CD4-positive, alpha-beta T cell treated with Interleukin-6 for 4 hours (primary cell): ENCODE measurements around the gene EFCAB6.

Experiments
- DNase-seq: peaks from one replicate; pipeline ENCODE4 v3.0.0-alpha.2; 2020; ENCODE audit warnings: mixed read lengths

EFCAB6 gene

DNA sequence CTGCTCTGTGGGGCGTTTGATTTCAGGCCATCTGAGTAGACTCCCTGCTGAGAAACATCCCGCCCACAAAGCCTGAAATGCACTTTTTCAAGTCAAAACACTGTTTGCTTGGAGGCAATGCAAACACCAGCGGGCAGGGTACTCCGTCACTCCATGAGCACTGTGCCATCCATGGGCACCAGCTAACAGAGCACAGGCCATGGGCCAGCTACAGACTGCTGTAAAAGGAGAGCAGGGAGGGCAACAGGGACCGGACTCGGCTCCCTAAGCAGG, 16.6 kb upstream of the EFCAB6 start:
- DNase-seq: no peak

DNA sequence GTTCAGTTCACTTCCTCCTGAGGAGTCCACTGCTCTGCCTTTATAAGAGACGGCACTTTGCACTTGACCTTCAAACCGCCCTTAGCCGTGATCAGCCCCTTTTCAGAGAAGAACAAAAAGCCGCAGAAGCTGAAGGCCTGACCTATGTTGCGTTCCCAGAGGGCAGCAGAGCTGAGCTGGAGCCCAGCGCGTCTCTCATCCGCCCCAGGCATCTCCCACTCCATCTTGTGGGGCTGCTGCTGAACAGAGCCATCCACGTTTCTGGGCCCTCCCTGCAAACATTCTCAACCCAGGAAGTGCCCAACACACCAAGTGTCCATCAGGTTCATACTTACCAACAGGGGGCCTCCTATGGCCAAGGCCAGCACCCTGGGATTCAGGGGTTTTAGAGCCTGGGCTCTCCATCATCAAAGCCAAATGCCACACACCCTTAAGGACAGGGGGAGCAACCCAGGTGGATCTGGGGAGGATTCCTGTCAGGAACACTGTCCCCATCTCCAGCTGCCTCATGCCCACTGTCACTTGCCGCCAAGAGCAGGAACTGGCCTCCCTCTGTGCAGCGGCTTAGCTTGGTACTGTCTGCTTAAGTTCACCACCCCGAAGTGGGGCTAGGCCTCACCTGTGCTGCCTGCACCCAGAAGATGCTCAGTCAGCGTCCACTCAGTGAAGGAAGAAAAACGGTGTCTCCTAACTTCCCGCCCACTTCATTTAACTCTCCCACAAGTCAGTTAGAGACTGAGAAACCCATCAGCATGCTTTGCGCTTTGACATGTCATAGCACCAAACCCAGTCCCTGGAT, 16.0 kb upstream of the EFCAB6 start:
- no peak for DNase-seq

DNA sequence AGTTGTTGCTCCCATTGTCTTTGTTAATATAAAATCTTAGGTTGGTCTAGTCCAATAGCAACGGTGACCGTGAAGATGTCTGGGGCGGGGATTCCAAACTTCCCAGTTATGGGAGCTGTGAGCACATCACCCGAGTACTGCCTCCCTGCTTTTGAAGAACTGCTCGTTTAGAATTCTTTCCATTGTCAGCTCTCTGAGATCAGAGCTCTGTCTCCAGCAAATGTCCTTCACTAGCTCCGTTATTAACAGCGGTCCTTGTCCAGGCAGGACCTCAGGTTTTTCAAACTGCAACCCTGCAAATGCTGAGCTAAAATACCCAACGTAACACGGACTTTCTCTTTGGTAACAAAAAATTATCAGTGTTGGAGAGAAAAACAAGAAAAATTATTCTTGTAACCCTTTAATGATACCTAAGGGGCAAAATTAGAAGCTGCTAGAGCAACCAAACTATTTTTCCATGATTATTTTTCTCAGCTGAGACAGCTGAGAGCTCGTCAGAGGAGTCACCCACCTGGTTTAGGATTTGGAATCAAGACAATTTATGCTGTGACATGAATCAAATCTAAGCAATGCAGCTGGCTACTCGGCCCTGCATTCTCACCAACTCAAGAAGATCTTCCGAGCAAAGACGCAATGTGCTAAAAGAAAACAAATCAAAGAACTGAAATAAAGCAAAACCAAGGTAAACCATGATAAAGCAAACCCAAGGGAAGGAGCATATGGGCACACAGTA, 15.1 kb upstream of the EFCAB6 start:
- no peak for DNase-seq

DNA sequence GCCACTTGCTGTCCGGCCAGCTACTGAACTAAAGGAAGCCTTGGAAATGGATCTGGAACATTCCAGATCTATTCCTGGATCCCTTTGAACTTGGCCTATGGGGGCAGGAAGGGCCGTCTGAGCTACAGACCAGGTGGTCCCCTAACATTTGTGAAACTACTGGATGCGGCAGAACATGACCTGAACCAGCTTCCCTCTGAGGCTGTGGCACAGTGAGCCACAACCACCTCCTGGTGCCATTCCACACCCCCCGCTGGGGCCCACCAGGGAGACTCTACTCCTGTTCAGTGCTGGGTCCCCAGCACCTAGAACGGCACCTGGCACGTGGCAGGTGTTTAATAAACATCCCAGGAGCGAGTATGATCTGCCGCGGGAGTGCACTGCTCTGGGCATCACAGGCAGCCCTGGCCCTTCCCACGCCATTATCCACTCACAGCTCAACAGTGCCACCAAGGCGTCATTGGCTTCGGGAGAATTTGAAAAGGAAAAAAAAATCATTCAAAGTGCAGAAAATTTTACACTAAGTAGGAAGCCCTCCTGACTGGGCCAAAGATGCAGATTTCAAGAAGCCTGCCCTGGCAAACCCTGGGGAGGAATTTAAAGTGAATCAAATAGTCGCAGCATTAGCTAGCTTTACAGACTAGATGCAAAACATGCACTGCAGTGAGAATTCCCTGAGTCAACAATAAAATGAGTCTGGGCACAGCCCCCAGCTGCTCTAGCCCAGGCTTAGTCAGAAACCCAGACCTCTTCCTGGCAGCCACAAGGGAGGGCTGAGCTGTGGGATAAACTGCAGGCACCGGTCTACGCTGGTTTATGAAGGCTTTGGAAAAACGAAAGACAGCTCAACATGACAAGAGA, 14.3 kb upstream of the EFCAB6 start:
- DNase-seq: no peak

DNA sequence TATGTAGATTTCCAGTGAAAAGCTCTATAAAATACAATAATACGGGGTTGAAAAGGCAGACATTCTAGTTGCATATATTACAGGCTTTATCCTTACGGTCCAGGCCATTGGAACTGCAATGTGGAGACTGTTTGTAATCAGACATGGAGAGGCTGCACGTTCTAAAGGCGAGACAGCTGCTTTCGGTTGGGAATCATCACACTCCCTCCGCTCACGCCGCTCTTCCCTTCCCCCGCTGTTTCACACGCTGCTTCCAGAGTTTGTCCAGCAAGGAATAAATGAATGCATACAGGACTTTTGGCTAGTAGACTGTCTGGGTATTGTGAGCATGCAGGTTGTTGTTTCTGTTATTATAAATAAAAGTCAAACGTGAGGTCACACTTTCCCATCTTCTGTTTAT, 13.5 kb upstream of the EFCAB6 start:
- no peak for DNase-seq

DNA sequence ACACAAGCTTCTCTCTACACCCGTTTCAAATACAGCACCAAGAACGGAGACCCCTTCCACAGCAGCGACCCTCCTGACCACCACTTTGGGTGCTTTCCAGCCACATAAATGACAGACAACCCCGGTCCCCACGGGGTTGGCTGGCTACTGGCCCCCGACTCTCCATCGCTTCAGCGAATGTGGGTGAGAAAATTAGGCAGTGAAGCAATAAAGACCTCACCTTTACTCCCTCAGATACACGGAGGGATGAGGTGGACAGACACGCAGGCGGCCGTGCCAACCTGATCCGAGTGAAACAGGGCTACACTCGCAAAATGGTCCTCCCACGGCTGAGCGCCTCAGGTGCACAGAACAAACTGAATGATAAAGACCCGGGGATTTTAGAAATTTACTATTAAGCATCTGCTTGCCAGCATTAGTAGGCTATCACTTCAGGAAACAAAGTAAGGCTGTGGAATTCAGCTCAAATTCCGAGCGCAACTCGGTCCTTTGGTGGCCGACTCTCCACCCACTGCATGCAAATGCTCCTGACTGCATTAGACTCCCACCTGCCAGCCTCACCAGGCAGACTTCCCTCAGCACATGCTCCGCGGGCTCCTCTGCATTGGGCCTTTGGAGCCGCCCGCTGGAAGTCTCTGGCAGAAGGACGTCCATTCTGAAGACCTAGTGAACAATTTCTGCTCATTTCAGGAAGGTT, 12.8 kb upstream of the EFCAB6 start:
- no peak for DNase-seq

DNA sequence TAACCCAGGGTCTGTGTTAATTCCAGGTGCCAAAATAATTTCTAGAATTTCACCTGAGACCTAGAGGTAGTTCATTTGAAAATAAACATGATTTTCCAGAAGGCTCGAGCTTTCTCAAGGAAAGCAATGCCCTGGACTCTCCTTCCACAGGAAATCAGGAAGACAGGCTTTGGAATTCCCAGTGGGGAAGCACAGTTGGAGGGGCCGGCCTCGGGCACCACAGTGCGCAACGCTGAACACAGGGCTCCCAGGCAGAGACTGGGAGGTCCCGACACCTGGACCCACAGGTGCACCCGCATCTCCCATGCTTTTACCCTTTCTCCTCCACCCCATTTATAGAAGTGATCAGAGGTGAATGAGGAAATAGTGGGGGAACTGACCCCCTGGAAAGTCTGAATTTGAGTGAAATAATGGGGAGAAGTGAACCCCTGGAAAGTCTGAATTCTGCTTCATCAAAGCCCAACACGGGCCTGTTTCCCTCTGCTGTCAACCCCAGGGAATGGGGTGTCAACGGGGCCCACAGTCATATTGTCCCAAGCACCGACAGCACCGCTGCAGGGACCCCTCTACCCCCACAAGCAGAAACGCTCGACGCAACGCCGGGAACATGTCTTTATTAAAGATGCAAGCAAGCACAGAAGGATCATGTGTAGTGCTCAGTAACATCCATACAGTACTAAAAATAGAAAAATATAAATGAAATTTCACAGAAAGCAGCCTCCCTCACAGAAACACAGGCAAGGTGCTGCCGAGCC, 12.0 kb upstream of the EFCAB6 start:
- DNase-seq: no peak

DNA sequence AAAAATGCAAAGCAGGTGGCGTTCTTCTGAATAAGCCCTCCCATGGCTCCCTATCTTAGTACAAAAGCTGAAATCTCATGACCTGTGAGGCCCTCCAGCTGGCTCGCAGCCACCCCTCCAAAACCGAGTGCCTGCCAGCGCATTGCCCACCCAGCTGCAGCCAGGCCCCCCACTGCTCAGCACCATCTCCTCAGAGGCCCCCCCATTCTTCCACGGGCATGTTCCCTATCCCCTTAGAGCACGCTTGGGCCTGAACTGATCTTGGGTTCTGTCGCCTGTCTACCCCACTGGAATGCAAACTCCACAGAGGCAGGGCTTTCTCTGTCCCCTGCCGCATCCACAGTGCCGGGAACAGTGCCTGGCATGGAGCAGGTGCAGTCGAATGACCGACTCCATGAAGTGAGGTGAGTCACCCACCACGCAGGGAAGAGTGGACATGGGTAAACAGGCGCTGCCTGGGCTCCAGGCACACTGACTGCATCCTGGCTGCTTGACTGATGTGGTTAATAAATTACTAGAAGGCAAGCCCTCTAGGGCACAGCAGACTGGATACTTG, 11.3 kb upstream of the EFCAB6 start:
- DNase-seq: no peak

DNA sequence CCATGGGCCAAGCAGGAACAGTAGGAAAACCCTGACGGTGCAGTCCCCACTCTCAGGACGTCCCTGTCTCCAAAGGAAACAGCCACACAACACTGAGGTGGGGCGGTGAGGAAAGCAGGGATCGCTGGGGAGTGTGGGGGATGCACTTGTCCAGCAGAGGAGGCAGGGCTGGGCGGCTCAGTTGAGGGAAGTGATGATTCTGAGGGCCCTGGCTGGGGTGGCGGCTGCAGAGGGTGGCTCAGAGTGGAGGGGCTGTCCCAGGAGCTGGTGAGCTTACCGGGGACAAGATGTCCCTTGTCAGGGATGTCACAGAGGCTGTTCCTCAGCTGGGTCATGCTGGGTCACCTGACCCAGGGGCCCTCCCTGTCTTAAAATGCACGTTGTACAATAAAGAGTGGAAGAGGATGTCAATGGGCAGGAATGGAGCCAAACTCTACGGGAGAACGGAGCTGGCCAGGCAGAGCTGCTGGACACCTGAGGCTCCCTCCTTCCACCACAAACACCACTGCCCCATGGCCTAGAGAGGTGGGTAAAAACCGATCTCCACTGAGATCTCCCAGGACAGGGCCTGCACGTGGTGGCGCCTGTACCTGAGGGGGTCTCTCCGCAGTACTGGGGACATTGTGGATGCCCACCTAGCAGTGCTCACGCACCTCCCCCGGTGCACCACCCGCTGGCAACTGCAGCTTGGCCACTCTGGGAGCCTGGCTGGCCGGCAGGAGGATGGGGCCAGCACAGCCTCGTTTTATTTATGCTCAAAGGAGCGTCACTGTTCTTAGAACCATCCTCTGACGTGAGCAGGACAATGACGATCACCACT, 9.7 kb upstream of the EFCAB6 start:
- no peak for DNase-seq

DNA sequence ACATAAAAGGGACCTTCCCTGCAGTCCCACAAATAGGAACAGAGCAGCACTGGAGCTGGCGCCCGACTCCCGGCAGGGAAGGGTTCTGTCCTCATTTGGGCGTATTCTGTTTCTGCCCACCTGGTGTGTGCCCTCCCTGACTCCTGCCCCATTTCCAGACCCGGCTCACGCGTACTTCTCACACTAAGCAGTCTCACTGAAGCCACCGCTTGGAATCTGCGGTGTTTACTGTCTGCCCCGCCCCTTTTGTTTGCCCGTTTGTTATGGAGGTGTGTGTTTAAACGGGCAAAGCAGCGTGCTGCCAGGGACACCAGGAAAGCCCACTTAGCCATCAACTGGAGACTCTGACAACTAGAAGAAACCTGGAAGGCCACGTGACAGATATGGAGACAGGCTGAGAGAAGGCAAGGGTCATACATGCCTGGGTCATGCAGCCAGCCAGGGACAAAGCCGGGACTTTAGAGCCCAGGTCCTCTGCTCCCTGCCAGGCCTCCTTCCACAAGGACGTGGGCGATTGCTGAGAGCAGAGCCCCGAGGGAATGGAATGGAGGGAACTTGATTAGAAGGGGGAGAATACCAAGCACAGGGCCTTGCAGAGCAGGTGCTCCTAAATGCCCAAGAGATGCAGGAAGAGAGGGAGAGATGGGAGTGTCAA, 8.7 kb upstream of the EFCAB6 start:
- no peak for DNase-seq

DNA sequence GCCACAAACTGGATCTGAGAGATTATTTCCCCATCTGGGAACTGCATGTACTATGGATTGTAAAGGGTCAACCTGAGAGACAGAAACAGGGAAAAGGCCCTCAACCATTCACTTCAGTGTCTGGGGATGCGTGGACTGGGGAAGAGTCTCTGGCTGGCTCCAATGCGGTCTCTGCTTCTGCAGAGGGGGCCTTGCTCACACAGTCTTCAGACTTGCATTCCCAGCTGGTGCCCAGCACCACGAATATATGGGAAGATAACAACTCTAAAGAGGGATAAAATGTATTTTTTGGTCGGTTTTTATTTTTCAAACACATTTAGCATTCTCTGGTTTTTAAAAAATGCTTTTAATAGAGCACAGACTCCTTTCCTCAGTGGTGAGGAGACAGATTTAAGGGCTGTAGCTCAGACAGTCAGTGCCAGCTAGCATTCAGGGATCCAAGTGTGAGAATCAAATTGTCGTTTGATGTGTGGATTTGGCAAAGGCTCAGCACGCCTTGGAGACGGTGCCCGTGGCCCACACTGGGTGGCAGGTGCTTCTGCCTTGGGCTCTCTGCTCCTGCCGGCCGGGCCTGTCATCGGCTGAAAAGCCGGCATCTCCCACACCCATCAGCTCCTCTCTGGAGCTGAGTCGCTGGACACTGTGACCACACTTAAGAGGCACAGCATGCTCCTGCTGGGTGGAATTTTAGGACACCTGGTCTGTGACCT, 8.0 kb upstream of the EFCAB6 start:
- no peak for DNase-seq

DNA sequence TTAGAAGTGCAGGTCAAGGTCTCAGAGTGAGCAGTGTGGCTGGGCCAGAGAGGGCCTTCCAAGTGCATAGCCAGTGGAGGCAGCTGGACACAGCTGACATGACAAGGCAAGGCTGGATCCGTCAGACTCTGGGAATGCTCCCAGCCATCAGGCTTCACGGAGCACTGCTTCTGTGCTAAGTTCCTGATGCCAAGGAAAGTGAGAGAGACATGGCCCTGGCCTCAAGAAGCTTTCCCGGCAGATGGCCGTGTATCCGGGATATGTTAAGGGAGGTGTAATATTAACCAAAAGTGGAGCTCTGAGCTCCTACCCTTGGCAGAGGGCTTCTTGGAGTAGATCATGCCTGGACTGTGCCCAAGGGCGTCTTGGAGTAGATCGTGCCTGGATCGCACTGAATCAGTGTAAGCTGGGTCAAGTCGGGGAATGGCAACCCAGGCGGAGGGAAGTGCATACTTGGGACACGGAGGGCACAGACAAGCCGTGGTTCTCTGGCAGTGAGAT, 7.4 kb upstream of the EFCAB6 start:
- no peak for DNase-seq

DNA sequence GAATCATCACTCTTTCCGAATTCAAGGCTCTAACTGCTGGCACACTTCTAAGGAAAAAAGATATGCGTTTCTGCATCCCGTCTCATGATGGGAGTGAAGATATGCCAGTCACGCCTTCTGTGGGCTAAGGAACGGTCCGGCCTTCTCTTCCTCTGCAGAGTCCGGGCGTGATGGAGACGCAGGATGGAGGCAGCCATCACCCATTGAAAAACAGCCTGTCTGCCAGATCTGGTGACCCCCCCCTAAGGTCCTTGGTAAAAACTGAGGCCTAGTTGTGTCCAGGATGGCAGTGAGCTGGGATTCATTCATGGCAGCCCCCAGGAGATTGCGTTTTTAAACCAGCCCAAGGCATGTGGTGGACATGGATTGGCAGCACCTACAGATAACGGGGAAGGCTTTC, 6.9 kb upstream of the EFCAB6 start:
- no peak for DNase-seq

DNA sequence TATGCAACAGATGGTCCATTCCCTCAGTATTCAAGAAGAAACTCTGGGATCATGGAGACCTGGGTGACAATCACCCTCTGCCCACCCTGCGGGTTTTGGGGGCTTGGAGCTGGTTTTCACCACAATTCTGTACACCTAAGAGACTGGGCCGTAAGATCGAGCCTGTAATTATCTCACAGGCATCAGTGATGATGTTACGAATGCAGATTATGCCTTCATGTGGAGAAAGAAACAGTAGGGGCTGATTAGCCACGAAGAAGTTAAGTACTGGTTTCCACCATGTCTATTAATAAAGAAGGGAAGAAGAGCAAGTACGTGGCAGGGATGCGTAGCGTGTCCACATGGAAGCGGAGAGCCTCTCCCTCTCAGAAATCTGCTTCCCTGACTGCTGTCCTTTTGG, 5.3 kb upstream of the EFCAB6 start:
- no peak for DNase-seq

DNA sequence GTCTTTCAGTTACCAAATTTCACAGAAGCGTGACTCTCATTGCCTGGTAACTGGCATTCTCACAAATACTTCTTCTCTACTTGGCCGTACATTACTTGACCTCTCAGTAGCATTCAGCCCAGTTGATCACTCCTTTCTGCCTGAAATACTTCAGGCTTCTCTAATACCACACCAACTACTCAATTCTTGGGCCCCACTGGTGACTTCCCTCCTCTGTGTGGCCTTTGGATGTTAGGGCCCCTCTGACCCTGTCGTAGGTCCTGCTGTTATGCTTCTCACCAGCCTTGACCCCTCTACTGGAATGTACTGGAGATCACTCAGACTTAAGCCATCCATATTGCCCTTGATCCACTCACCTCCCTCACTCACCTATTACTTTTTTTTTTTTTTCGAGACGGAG, 2.2 kb upstream of the EFCAB6 start:
- no peak for DNase-seq

DNA sequence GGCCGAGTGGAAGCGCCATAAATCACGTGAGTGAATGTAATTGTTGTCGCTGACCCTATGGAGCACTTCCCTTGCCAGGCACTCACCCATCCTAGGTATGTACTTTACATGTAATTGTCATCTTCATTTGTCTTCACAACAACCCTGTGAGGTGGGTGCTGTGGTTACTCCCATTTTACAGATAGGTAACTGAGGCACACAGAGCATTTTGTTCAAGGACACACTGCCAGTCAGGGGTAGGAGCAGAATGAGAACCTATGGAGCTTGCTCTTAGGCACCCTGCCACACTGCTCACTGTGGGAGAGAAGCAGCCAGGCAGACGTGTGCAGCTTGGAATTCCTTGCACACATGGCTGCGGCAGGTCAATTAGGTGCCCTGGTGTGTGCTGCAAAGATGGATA, 785 bp upstream of the EFCAB6 start:
- DNase-seq: no peak

DNA sequence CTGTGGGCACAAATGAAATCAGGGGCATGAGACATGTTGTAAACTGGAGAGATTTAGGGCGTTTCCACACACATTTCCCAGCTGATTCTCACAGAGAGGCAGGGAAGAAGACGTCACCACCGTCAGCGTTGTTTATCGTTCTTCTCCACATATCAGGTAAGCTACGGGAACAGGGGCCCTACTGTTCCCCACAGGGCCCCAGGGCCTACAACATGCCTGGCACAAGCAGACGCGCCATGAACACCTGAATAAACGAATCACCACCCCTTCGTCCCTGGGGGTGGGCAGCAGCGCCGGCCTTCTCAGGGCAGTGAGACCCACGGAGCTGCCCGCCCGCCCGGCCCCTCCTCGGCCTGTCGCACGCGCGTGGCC, 342 bp downstream of the EFCAB6 start:
- DNase-seq: no peak

DNA sequence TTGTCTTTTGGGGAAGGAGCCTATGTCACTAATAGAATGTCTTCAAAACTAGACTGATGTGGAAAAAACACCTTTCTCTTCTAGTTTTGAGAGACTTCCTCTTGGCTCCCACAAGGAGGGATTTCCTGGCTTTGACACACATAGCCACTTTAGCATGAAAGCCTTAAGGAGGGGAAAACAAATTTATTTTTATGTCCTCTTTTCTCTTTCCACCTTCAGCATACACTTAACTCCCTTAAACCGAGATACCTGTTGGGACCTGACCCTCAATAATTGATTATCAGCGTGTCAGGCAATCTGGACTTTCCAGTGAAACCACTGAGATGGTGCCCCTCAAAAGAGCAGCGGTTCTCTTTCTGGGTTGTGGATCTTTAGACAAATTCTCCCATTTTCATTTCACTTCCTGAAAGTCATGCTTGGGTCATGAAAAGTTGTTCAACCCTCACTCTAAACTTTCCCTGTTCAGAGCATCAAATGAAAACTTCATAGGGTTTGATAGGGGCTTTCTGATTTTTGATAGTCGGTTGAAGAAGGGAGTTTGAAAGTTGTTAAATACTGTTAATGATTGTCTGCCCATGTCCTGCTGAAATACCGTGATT, 9.1 kb downstream of the EFCAB6 start:
- DNase-seq: no peak

DNA sequence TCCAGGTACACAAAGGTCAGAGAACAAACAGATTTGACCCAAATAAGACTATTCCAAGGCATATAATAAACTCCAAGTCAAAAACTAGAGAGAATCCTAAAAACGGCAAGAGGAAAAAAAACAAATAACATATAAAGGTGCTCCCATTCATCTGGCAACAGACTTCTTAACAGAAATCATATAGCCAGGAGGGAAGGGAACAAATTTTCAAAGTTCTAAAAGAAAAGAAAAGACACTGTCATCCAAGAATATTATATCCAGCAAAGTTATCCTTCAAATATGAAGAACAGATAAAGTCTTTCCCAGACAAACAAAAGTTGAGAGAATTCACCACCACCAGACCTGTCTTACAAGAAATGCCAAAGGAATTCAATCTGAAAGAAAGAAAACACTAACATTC, 11.1 kb downstream of the EFCAB6 start:
- no peak for DNase-seq
